GM18873 (cell line): ENCODE data around the gene PLXNB1.
"Not testable (repeated sequence)": the region's sequence is repeated elsewhere in the genome, so short reads cannot be mapped to it uniquely, and the experiment has no call there.

ENCODE experiments used
- ATAC-seq: cut with Tn5 transposase; IDR thresholded peaks from one replicate; pipeline ENCODE4 v1.9.1; 2021; ENCODE audit warnings: mild to moderate bottlenecking, moderate library complexity, moderate number of reproducible peaks; ENCODE audit not compliant: unreplicated experiment, low FRiP score

Gene PLXNB1

GRCh38 chr3:48409291-48410201 is 20.3 kb downstream of the PLXNB1 start:
- no peak for ATAC-seq

DNA sequence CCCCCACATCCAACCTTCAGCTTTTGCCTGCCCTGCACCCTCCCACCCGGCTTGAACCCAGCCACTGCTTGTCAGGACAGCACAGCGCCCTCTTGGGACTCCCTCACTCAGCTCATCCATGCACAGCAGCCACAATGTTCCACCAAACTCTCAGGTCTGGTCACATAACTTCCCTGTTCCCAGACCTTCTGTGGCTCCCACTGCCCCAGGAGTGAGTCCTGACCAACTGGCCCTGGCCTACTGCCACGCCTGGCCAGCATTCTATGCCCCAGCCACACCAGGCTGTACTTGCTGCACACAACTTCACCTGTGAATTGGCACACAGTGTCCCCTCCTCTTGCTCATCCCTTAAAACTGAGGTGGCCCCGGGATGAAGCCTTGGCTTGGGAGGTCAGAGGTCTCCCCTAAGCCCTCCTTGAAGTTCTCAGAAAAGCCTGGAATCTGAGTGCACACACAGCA is 21.0 kb downstream of the PLXNB1 start:
- no peak for ATAC-seq

DNA sequence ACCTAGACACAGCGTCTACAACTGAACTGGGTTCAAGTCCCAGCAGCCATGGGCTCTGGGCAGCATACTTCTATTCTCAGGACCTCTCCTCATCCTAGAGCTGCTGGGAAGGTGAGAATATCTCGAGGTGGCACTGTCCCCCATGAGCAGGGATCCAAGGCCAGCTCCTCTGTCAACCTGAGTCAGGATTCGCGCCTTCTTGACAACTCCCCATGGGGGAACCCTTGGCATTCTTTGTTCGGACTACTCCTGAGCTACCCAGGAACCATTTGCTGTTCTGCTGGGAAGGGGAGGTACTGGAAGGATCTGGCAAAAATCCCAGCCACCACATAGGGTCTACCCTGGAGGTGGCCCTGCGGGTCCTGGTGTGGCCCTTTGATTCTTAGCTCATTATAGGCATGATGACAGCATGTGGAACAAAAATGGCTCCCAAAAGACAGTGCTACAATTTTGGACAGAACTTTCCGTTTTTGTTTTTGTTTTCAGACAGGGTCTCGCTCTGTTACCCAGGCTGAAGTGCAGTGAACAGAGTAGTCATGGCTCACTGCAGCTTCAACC is 22.3 kb downstream of the PLXNB1 start:
- no peak for ATAC-seq

- no peak for ATAC-seq
Observed at GRCh38 chr3:48406443-48407431, 23.1 kb downstream of the PLXNB1 start.

- ATAC-seq = no peak
Observed at GRCh38 chr3:48405971-48406370, 23.9 kb downstream of the PLXNB1 start.

DNA sequence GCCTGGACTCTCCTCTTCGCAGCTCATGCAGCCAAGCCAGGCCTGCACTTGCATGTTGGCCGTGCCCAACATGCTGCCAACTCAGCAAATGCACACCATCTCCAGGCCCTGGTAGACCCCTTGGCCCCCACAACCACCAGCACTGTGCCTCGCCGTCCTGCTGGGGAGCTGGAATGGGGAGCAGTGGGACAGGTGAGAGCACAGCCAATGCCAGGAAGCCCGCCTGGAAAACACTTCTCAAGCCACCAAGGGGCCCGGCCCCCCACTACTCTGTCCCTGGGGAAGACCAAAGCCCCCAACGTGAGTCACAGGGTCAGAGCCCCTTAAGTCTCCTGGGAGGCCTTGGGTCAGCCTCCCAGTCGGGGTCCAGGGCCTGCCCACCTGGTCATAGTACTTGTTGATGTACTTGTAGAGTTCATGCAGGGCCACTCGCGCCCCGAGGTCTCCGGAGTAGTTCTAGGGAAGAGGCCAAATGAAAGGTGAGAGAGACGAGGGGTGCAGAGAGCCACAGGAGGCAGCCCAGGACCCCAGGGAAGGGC is 24.5 kb downstream of the PLXNB1 start:
- ATAC-seq = no peak

GRCh38 chr3:48404440-48405342 is 25.2 kb downstream of the PLXNB1 start:
- ATAC-seq = no peak

- no peak for ATAC-seq
Observed at GRCh38 chr3:48403533-48404439, 26.1 kb downstream of the PLXNB1 start.

GRCh38 chr3:48402907-48403306 is 27.0 kb downstream of the PLXNB1 start:
- ATAC-seq = no peak

DNA sequence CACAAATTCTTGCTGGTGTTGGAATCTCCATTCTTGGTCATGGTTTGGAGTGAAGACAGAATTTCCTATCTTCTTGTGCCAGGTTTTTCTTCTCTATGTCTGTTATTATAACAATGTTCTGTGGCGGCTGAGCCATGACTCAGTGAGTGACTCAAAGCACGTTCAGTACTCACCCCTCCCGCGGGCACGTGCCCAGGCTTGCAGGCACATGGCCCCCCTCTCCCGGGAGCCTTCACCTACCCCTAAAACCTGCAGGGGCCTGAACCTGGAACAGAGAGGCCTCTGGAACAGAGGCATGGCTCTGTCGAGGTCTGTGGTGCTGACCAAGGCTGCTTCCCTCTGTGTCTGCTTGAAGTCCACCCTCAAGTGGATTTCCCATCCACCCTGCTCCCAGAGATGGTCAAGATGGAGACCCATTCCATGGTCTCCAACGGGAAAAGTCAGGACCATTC is 27.6 kb downstream of the PLXNB1 start:
- no peak for ATAC-seq

- not testable (repeated sequence) for ATAC-seq
Observed at GRCh38 chr3:48401434-48401901, 28.4 kb downstream of the PLXNB1 start.

DNA sequence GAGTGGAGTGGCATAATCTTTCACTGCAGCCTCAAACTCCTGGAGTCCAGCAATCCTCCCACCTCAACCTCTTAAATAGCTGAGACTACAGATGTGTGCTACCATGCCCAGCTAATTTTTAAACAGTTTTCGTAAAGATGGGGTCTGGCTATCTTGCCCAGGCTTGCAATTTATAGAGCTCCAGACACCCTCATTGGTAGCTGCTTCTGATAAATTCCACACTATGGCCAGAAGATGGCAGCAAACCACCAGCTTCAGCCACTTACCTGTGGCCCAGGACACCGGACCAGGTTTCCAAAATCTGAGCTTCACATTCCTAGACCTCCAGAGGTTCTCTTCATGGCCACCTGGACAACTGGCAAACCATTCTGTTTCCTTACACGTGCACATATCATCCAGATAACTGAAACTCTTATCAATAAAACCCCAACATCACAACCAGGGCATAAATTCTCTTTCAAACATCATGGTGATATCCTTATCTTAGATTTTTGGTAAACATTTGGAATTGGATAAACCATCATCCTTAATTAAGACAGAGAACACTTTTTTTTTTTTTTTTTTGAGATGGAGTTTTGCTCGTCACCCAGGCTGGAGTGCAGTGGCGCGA is 29.0 kb downstream of the PLXNB1 start:
- no peak for ATAC-seq

GRCh38 chr3:48399387-48400172 is 30.3 kb downstream of the PLXNB1 start:
- ATAC-seq = no peak

DNA sequence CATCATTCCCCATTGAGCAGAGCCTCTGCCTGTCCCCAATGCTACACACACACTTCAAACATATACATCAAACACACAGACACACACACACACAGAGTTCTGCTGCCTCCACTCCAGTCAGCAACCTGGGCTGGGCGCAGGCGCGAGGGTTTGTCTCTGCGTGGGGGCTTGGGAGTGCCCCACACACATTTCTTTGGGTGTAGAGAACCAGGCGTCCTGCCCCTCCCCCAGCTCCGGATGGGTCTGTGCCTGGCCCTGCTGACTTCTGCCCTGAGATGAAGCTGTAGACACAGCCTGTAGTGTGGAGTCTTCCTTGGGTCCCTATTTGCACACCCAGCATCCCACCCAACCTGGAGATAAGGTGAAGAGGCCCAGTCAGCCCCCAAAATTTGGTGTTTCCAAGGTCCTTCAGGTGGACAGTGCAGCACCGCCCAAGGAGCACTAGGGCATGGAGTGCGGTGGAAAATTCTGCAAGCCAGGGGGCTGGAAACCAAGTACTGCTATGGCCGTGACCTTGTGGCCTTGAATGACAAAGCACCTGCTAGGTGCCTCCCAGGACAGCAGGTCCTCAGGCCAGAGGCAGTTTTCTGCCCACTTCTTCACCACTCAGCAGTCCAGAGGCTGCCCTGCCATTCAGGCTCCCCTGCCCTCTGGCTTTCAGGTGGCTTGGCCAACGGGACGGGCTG is 31.0 kb downstream of the PLXNB1 start:
- no peak for ATAC-seq

GRCh38 chr3:48397767-48398681 is 31.9 kb downstream of the PLXNB1 start:
- ATAC-seq = no peak
